Esophagus muscularis mucosa (tissue), 3 donors: ENCODE results near the gene SMIM1.

ENCODE experiments used
- POLR2A ChIP-seq: fragments of 450-650 bp; IDR thresholded peaks from one replicate; pipeline ENCODE4 v1.6.1; 2017; ENCODE audit warnings: antibody characterized with exemption, moderate library complexity, mild to moderate bottlenecking, low read depth
- TF ChIP-seq, protein P1 (sequence below), 3 experiments: fragments of 200-600 bp in 2 of 3; fragments of 450-650 bp in 1 of 3; sonication (generic) in 2 of 3; IDR thresholded peaks; one replicate each; pipeline ENCODE4 v1.5.1; 2017 to 2019; ENCODE audit warnings: antibody characterized with exemption in 3 of 3, mild to moderate bottlenecking in 2 of 3, moderate library complexity in 1 of 3

DNA sequence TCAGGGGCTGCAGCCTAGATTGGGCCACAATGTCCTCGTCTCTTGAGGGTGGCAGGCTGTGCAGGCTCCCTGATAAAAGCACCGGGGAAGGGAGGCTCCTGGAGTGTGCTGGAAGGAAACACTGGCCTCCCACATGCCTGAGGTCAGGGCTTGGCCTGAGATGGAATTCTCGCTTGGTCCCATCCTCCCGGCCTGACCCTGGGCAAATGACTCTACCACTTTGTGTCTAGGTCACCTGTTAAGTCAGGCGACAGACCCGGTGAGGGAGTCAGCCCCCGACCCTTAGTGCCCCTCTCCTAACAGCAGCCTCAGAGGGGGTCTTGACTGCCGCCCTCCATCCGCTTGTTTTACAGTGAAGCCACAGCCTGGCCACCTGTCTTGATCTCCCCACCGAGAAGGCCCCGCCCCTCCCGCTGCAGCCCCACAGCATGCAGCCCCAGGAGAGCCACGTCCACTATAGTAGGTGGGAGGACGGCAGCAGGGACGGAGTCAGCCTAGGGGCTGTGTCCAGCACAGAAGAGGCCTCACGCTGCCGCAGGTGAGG is 2.5 kb downstream of the SMIM1 start:
- TF ChIP-seq, protein P1, sequence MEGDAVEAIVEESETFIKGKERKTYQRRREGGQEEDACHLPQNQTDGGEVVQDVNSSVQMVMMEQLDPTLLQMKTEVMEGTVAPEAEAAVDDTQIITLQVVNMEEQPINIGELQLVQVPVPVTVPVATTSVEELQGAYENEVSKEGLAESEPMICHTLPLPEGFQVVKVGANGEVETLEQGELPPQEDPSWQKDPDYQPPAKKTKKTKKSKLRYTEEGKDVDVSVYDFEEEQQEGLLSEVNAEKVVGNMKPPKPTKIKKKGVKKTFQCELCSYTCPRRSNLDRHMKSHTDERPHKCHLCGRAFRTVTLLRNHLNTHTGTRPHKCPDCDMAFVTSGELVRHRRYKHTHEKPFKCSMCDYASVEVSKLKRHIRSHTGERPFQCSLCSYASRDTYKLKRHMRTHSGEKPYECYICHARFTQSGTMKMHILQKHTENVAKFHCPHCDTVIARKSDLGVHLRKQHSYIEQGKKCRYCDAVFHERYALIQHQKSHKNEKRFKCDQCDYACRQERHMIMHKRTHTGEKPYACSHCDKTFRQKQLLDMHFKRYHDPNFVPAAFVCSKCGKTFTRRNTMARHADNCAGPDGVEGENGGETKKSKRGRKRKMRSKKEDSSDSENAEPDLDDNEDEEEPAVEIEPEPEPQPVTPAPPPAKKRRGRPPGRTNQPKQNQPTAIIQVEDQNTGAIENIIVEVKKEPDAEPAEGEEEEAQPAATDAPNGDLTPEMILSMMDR (IDR thresholded peaks at IDR 0.05): no peak
- TF ChIP-seq POLR2A: no peak
